Testis (tissue), 2 donors: ENCODE results near the gene RIN2.

Experiments used
- CTCF ChIP-seq, 3 experiments: fragments of 450-650 bp in 2 of 3; fragments of 200-600 bp in 1 of 3; sonication (generic) in 1 of 3; IDR thresholded peaks; one replicate each; pipeline ENCODE4 v1.5.1; 2016 to 2019; ENCODE audit warnings: antibody characterized with exemption in 3 of 3, mild to moderate bottlenecking in 2 of 3, moderate library complexity in 1 of 3
- POLR2A ChIP-seq: fragments of 450-650 bp; IDR thresholded peaks from one replicate; pipeline ENCODE4 v1.6.1; 2017; ENCODE audit warnings: antibody characterized with exemption, mild to moderate bottlenecking, moderate library complexity

GRCh38 chr20:19749618-19750071, 8.4 kb upstream of the RIN2 start:
- TF ChIP-seq CTCF (IDR thresholded peaks at IDR 0.05) (no peak), POLR2A (no peak)
